GM18498 (cell line): ENCODE data around the gene TMEM11.

ENCODE experiments used
- ATAC-seq: cut with Tn5 transposase; IDR thresholded peaks from one replicate; pipeline ENCODE4 v1.9.1; 2021; ENCODE audit warnings: mild to moderate bottlenecking, moderate library complexity; ENCODE audit not compliant: unreplicated experiment

The TMEM11 gene

GRCh38 chr17:21163101-21163500 is 50.9 kb downstream of the TMEM11 start:
- no peak for ATAC-seq

- ATAC-seq = no peak
Observed at GRCh38 chr17:21162394-21162775, 51.6 kb downstream of the TMEM11 start.

GRCh38 chr17:21161498-21162393 is 52.2 kb downstream of the TMEM11 start:
- no peak for ATAC-seq

- ATAC-seq = no peak
Observed at GRCh38 chr17:21160401-21160800, 53.6 kb downstream of the TMEM11 start.

DNA sequence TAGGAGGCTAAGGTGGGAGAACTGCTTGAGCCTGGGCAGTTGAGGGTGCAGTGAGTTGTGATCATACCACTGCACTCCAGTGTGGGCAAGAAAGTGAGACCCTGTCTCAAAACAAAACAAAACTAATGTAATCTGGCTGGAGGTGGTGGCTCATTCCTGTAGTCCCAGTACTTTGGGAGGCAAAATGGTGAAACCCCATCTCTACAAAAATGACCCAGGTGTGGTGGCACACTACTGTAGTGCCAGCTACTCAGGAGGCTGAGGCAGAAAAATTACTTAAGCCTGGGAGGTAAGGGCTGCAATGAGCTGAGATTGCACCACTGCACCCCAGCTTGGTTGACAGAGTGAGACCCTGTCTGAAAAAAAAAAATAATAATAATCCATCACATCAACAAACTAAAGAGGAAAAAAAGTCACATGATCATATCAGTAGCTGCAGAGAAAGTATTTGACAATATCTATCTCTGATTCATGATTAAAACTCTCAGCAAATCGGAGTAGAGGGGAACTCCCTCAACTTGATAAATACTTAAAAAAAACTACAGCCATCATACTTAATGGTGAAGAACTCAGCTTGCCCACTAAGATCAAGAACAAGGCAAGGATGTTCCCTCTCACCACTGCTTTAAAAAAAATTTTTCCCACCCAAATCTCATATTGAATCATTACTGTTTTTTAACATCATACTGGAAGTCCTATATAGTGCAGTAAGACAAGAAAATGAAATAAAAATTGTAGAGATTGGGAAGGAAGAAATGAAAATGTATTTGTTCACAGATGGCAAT is 56.2 kb downstream of the TMEM11 start:
- ATAC-seq = no peak

DNA sequence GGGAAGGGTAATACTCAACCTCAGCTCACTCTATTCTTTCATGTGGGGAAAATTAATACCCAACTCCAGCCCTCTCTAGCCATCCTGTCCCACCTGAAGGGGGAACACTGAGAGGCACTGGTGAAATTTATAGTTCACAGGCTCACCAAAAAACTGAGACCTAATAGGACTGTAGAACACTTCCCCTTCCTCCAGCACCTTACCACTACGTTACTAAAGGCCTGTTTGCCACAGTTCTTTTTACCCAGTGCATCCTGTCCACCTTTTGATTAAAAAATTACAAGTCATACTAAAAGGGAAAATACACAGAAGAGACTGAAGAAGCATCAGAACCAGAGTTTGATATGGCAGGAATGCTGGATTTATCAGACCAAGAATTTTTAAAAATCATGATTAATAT is 61.2 kb downstream of the TMEM11 start:
- no peak for ATAC-seq

GRCh38 chr17:21149621-21150020 is 64.3 kb downstream of the TMEM11 start:
- no peak for ATAC-seq
